HAP-1 (cell line): ENCODE results near the gene CCM2L.
"Not testable (repeated sequence)": the region's sequence is repeated elsewhere in the genome, so short reads cannot be mapped to it uniquely, and the experiment has no call there.

Source experiments
- DNase-seq, 2 experiments: peaks; one replicate each; pipeline ENCODE4 v3.0.0-alpha.2; 2016 to 2020; ENCODE audit warnings: low spot score in 2 of 2
- H3K27me3 ChIP-seq: fragments of 250-450 bp; sonication (Bioruptor Pico); 2 replicates; pipeline ENCODE4 v1.5.1; 2020; ENCODE audit warnings: low read depth, mild to moderate bottlenecking, moderate library complexity
- H3K36me3 ChIP-seq: fragments of 250-450 bp; sonication (Bioruptor Pico); replicated peaks from 2 replicates; pipeline ENCODE4 v1.5.1; 2020; ENCODE audit warnings: mild to moderate bottlenecking
- H3K4me1 ChIP-seq: fragments of 250-450 bp; sonication (Bioruptor Pico); 2 replicates; pipeline ENCODE4 v1.5.1; 2020; ENCODE audit warnings: mild to moderate bottlenecking
- H3K4me3 ChIP-seq: fragments of 250-450 bp; sonication (Bioruptor Pico); 2 replicates; pipeline ENCODE4 v1.5.1; 2020; ENCODE audit warnings: mild to moderate bottlenecking, moderate library complexity
- H3K9me3 ChIP-seq: fragments of 250-450 bp; sonication (Bioruptor Pico); 2 replicates; pipeline ENCODE4 v1.5.1; 2020; ENCODE audit warnings: mild to moderate bottlenecking, moderate library complexity
- in situ Hi-C: fragments of 300-500 bp; cut with MboI; formaldehyde crosslinking; loops from 3 replicates; pipeline ENCODE4 v1.14.3; 2020; ENCODE audit warnings: low sequenced_read_pairs, inconsistent platforms, mixed read lengths

The CCM2L gene

GRCh38 chr20:32027643-32028042 is 17.4 kb downstream of the CCM2L start:
- Histone ChIP-seq H3K4me1 (peaks cover 3% of the 10 kb centered on the region), H3K9me3 (no peaks in the 10 kb centered on the region), H3K4me3 (no peak overlapping the region), H3K36me3 (no peaks in the 10 kb centered on the region), H3K27me3 (peaks cover 16% of the 10 kb centered on the region)
- DNase-seq = no peak
- in situ Hi-C loops = no loop called here

DNA sequence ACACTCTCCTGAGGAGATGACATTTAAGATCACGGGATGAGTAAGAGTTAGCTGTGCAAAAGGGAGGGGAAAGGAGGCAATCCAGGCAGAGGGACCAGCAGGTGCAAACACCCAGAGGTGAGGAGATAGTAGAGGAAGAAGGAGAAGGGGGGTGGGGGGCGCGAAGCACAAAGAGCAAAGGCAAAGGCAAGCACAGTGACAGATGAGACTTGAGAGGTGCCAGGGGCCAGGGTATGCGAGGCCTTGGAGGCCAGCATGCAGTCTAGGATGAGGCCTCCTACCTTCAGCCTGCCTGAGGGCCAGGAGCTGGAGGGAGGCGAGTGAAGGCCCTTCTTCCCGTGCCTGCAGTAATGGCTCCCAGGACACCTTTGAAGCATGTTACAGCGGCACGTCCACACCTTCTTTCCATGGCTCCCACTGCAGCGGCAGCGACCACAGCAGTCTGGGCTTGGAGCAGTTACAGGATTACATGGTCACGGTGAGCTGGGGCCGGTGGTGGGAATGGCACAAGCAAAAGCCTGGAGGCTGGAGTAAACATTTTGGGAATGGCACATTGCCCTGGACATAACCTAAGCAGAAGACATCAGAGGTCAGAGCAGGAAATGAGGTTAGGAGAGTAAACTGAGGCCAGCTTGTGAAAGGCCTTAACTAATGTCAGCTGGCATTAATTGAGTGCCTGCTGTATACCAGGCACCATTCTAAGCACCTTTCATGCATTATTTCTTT is 18.6 kb downstream of the CCM2L start:
- Histone ChIP-seq H3K27me3 (peaks cover 18% of the 10 kb centered on the region), H3K36me3 (no peaks in the 10 kb centered on the region), H3K9me3 (no peaks in the 10 kb centered on the region), H3K4me1 (peaks cover 3% of the 10 kb centered on the region), H3K4me3 (no peak overlapping the region)
- in situ Hi-C loops = no loop called here
- DNase-seq = peak in 1 of 2 experiments; percentile 58

- Histone ChIP-seq H3K27me3 (peaks cover 23% of the 10 kb centered on the region), H3K4me3 (no peak overlapping the region), H3K4me1 (peaks cover 3% of the 10 kb centered on the region), H3K9me3 (no peaks in the 10 kb centered on the region), H3K36me3 (no peaks in the 10 kb centered on the region)
- in situ Hi-C loops = no loop called here
- DNase-seq = no peak
Observed at GRCh38 chr20:32029561-32029960, 19.3 kb downstream of the CCM2L start.

DNA sequence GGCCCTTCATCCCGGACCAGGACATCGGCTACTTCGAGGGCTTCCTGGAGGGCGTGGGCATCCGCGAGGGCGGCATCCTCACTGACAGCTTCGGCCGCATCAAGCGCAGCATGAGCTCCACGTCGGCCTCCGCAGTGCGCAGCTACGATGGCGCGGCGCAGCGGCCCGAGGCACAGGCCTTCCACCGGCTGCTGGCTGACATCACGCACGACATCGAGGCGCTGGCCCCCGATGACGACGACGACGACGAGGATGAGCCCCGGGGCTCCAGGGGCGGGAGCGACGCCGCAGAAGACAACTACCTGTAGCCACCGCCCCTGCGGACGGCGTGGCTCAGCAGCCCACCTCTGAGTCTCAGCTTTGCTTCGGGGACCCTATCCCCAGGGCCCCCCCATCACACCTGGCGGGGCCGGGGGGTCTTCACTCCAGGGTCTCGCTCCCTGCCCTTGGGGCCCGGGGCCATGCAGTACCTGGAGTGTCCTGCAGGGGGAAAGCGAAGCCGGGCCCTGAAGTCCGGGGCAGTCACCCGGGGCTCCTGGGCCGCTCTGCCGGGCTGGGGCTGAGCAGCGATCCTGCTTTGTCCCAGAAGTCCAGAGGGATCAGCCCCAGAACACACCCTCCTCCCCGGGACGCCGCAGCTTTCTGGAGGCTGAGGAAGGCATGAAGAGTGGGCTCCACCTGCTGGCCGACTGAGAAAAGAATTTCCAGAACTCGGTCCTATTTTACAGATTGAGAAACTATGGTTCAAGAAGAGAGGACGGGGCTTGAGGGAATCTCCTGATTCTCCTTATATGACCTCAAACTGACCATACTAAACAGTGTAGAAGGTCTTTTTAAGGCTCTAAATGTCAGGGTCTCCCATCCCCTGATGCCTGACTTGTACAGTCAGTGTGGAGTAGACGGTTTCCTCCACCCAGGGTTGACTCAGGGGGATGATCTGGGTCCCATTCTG is 21.0 kb downstream of the CCM2L start:
- H3K9me3 ChIP-seq = no peaks in the 10 kb centered on the region
- in situ Hi-C loops = no loop called here
- DNase-seq = peak; percentile 87 to 95
- H3K36me3 ChIP-seq = no peaks in the 10 kb centered on the region
- H3K4me3 ChIP-seq = peak overlapping the region; percentile 8
- peaks cover 3% of the 10 kb centered on the region for H3K4me1 ChIP-seq
- H3K27me3 ChIP-seq = peaks cover 18% of the 10 kb centered on the region

DNA sequence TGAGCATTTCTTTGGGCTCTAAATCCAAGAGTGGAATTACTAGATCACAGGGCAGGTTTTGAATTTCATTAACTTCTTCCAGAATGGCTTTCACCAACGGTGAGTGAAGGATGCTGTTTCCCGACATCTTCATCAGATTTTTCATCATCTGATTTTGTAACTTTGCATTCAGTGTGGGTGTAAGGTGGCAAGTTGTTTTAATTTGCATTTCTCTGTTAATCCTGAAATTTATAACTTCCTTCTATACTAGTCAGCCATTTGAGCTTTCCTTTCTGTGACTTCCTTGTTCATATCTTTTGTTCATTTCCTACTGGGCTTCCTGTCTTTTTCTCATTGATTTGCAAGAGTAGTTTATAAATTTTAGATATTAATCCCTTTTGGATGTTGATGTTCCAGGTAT is 23.1 kb downstream of the CCM2L start:
- no peak for DNase-seq
- in situ Hi-C loops = no loop called here

GRCh38 chr20:32033721-32034120 is 23.5 kb downstream of the CCM2L start:
- H3K9me3 ChIP-seq, H3K36me3 ChIP-seq, H3K4me1 ChIP-seq, H3K4me3 ChIP-seq, DNase-seq, in situ Hi-C loops: not testable (repeated sequence)
- H3K27me3 ChIP-seq = peaks cover 18% of the 10 kb centered on the region

More for the DNA sequence above, 23.1 kb downstream of the CCM2L start:
- Histone ChIP-seq H3K4me1 (peaks cover 3% of the 10 kb centered on the region), H3K4me3 (no peak overlapping the region), H3K36me3 (no peaks in the 10 kb centered on the region), H3K9me3 (no peaks in the 10 kb centered on the region), H3K27me3 (peaks cover 18% of the 10 kb centered on the region)

- Histone ChIP-seq H3K9me3 (no peaks in the 10 kb centered on the region), H3K36me3 (no peaks in the 10 kb centered on the region), H3K4me1 (peaks cover 3% of the 10 kb centered on the region), H3K4me3 (no peak overlapping the region), H3K27me3 (peaks cover 18% of the 10 kb centered on the region)
- no peak for DNase-seq
- in situ Hi-C loops = no loop called here
Observed at GRCh38 chr20:32034581-32035425, 24.6 kb downstream of the CCM2L start.

GRCh38 chr20:32035426-32035779 is 25.2 kb downstream of the CCM2L start:
- Histone ChIP-seq H3K9me3 (no peaks in the 10 kb centered on the region), H3K27me3 (peaks cover 18% of the 10 kb centered on the region), H3K4me3 (no peak overlapping the region), H3K4me1 (peaks cover 3% of the 10 kb centered on the region), H3K36me3 (no peaks in the 10 kb centered on the region)
- no peak for DNase-seq
- in situ Hi-C loops = no loop called here

DNA sequence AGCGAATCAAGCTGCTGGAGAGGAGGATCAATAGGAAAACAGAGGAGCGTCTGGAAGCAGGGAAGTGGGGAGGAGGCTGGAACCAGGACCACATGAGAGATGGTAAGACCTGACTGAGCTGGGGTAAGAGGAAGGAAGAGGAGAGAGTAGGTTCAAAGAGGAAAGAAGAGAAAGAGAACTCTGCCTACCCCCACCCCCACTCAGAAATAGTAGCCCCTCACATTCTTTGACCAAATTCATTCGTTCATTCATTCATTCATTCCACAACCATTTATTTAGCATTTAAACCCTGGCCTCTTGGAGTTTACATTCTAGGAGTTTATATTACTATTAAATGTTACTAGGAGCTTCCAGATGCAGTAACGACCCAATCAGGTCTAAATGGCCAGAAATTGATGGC is 26.0 kb downstream of the CCM2L start:
- Histone ChIP-seq H3K9me3 (no peaks in the 10 kb centered on the region), H3K27me3 (peaks cover 18% of the 10 kb centered on the region), H3K4me3 (no peak overlapping the region), H3K4me1 (peaks cover 3% of the 10 kb centered on the region), H3K36me3 (no peaks in the 10 kb centered on the region)
- no peak for DNase-seq
- in situ Hi-C loops = no loop called here

DNA sequence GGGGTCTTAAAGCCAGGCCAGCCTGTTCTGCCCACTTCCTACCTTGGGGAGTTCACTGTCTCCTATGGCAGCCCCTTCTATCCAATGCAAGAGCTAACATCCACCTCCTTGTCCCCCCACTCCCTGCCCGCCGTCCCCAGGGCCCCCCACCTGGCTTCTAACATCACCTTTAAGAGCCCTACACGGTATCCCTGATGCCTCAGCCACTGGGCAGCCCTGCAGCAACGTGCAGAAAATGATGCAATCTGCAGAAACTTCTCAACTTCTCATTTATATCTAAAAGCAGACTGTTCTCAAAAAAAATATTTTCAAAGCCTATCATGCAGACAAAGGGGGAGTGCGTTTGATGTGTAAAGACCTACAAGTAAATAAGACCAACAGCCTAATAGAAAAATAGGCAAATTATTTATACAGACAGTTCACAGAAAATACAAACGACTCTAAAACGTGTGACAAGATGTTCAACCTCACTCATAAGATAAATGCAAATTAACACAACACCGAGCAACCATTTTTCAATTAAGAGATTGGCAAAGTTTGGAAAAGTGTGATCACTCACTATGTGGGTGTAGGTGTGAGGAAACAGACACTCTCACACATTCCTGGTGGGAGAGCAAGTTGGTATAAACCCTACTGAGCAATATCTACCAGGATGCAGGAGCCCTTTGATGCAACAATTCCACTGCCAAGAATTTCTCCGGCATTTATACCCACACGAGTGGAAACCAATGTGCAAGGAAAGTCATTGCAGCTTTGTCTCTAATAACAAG is 26.7 kb downstream of the CCM2L start:
- Histone ChIP-seq H3K4me3 (no peak overlapping the region), H3K36me3 (no peaks in the 10 kb centered on the region), H3K9me3 (no peaks in the 10 kb centered on the region), H3K27me3 (peaks cover 18% of the 10 kb centered on the region), H3K4me1 (no peaks in the 10 kb centered on the region; the same call in 1 of the 2 replicates)
- no peak for DNase-seq
- in situ Hi-C loops = no loop called here

DNA sequence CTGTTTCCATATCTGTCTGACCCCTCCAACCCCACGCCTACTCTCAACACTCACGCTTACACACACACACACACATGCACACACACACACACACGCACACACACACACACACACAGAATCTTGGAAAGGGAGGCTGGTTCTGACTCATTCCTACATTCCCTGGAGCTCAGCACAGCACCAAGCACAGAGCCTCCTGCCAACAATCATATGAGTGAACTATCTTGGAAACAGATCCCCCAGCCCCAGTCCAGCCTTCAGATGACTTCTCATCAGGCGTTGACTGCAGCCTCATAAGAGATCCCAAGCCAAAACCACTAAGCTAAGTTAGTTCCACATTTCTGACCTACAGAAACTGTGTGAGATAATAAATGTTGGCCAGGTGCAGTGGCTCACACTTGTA is 27.7 kb downstream of the CCM2L start:
- no peaks in the 10 kb centered on the region for H3K4me1 ChIP-seq
- H3K4me3 ChIP-seq = no peak overlapping the region
- no peaks in the 10 kb centered on the region for H3K9me3 ChIP-seq
- no peaks in the 10 kb centered on the region for H3K36me3 ChIP-seq
- DNase-seq = no peak
- in situ Hi-C loops = no loop called here
- peaks cover 17% of the 10 kb centered on the region for H3K27me3 ChIP-seq

GRCh38 chr20:32040142-32040953 is 30.1 kb downstream of the CCM2L start:
- no peaks in the 10 kb centered on the region for H3K27me3 ChIP-seq
- in situ Hi-C loops = no loop called here

More at GRCh38 chr20:32040142-32040953, 30.1 kb downstream of the CCM2L start:
- H3K4me1 ChIP-seq = no peaks in the 10 kb centered on the region
- no peaks in the 10 kb centered on the region for H3K36me3 ChIP-seq
- no peak overlapping the region for H3K4me3 ChIP-seq
- no peak for DNase-seq
- no peaks in the 10 kb centered on the region for H3K9me3 ChIP-seq
